Left hindlimb (tissue), 1 donor: Measurements from ENCODE around the gene NFATC1.
A peak's percentile ranks its signal among the peaks of the same experiment; 100 is the strongest.

ENCODE experiments used
- DNase-seq: peaks from one replicate; pipeline ENCODE4 v3.0.0-alpha.2; 2018

The NFATC1 gene

DNA sequence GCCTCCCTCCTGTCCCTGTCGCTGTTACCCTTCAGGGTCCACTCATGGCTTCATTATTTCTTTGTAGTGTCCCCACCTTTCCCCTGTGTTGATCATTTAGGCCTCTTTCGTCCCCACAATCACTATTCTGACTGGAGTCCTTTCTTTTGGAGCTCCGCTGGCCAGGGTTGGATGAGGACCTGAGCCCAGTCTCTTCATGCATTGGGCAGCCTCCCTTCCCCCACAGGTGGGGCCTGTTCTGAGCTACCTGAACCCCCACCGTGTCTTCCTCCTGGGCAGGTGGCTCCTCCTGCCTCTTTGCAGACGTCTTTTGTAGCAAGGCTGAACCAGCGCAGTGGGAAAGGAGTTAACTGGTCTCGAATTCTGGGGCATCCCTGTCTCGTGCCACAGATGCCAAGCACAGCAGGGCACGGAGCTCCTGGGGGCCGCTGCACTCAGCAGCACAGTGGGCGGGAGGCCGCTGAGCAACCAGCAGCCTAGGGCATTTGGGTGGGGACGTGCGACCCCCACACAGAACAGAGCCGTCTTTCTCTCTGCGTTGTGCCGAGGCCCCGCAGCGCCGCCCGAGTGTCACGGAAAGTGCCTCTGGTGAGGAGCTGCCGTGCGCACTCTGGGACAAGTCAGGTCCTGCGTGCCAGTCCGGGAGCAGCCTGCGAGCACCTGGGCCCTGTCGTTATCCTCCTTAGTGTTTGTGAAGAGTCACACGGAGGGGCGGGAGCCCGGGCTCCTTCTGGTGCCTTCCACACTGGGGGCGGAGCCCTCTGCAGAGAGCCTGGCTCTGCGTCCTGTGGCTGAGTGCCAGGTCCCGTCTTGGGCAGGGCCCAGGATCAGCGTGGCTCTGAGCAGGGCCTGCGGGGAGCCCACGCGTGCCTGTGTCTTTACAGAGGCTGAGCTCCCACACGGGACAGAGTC lies 130.1 kb downstream of the NFATC1 start:
- peak; percentile 69 for DNase-seq

- peak; percentile 37 for DNase-seq
Observed at GRCh38 chr18:79526468-79527460, 131.0 kb downstream of the NFATC1 start.

GRCh38 chr18:79527656-79528315 lies 132.1 kb downstream of the NFATC1 start:
- no peak for DNase-seq

- DNase-seq: no peak
Observed at GRCh38 chr18:79528316-79528695, 132.6 kb downstream of the NFATC1 start.

- peak; percentile 72 for DNase-seq
Observed at GRCh38 chr18:79528846-79529245, 133.1 kb downstream of the NFATC1 start.

DNA sequence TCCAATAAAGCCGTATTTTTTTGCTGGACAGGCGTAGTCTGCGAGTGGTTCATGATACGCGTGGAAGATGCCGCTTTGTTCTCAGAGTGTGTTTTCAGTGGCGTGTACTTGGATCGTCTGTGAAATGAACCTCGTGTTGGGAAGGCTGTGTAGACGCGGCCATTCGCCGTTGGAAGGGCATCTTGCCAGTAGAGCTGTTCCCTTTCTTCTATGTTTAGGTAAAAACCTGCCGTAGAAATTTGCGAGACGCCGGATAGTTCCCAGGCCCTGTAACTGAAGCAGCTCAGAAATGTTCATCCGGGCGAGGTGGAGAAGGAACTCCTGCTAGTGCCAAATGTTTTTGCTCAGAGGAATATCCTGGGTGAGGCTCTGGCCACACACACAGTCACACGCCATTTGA lies 133.6 kb downstream of the NFATC1 start:
- DNase-seq: no peak

- DNase-seq: no peak
Observed at GRCh38 chr18:79529991-79530390, 134.3 kb downstream of the NFATC1 start.

GRCh38 chr18:79530821-79531220 lies 135.1 kb downstream of the NFATC1 start:
- DNase-seq: no peak

DNA sequence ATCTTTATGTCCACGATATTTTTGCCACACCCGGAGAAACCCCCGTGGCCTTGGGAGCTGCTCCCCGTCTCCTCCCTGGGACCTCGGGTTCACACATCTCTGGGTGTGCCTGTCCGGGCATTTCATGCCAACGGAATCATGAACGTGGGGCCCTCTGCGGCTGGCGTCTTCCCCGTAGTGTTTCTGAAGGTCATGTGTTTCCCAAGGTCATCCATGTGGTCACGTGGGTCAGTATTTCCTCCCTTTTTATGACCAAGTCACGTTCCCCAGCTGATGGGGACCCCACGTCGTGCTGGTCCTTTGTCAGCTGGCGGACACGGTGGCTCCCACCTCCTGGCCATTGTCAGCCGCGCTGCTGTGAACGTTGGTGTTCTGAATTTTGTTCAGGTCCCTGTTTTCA lies 135.7 kb downstream of the NFATC1 start:
- no peak for DNase-seq

- DNase-seq: no peak
Observed at GRCh38 chr18:79531926-79532312, 136.2 kb downstream of the NFATC1 start.

GRCh38 chr18:79532313-79533007 lies 136.7 kb downstream of the NFATC1 start:
- no peak for DNase-seq

DNA sequence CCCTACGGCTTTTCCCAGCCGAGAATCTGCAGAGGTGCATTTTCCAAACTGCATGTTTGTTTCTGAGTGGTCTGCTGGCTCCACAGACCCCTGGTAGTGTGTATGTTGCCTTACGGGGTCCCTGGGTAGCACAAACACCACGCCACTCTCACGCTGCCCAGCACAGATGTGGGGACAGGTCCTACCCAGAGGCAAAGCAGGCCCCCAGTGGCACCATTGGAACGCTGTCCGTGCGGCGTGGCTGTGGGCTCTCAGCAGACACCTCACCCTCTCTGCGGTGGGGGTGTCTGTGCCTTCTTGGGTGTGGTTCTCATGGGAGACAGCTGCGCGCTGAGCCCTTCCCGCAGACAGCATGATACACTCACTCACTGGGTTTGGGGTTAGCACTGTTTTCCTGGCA lies 137.4 kb downstream of the NFATC1 start:
- no peak for DNase-seq

GRCh38 chr18:79533591-79533990 lies 137.9 kb downstream of the NFATC1 start:
- DNase-seq: no peak

DNA sequence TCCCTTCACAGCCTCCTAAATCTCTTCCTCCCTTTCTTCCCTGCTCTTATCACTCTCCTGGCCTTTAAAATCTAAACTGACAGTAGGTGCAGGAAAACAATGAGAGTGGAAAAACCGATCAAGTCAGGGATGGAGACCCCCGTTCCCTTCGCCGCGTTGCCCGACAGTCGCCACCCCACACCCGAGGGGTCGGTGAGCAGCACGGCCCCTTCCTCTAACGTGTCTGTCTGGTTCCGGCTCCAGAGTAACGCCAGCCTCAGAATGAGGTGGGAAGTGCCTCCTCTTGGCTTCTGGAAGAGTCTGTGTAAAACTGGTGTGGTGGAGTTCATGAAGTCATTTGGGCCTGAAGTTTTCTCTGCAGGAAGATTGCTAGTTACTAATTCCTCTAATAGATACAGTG lies 138.6 kb downstream of the NFATC1 start:
- no peak for DNase-seq

DNA sequence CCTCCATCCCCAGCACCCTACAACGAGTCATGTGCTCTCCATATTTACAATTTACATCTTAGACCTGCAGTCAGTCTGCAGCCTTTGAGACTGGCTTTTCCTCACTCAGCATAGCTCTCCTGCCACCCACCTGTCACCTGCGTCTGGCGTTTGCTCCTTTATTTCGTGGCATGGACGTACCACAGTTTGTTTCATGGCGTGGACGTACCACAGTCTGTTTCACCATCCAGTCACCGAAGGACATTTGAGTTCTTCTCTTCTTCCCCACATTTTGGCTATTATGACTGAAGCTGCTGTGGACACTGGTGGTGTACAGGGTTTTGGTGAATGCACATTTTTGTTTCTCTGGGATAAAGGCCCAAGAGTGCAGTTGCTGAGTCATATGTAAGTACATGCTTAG lies 142.0 kb downstream of the NFATC1 start:
- DNase-seq: no peak

- peak; percentile 8 for DNase-seq
Observed at GRCh38 chr18:79538635-79539034, 142.9 kb downstream of the NFATC1 start.

GRCh38 chr18:79540161-79540903 lies 144.6 kb downstream of the NFATC1 start:
- DNase-seq: peak; percentile 25

DNA sequence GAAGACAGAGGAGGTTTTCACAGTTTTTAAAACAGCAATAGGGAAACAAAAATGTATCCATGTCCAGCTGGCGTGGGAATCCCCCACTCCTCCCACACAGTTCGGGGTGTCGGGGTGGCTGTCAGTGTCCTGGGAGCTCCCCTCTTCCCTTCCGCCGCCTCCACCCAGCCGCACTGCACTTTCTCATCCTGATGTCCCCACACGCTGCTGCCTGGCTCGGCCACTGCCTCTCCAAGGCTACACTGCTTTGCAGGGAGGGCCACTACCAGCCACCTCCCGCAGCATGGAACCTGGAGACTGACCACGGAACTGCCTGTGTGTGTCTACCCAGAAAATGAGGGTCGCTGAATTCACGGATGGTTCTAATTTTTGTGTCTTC lies 145.2 kb downstream of the NFATC1 start:
- peak; percentile 25 for DNase-seq

DNA sequence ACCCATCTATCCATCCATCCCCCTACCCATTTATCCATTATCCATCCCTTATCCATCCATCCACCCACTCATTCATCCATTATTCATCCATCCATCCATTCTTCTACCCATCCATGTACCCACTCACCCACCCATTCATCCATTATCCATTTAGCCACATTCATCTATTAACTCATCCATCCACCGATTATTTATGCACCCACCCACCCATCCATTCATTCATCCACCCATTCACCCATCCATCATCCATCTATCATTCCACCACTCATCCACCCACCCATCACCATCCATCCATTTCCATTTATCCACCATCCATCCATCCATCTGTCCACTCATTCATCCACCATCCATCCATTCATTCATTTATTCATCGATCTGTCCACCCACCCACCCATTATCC lies 146.5 kb downstream of the NFATC1 start:
- no peak for DNase-seq

GRCh38 chr18:79542876-79543750 lies 147.4 kb downstream of the NFATC1 start:
- DNase-seq: peak; percentile 41
